HEK293T (cell line): ENCODE data around the gene KRTAP12-1.

Experiments used
- CTCF ChIA-PET: fragments of 350-600 bp; formaldehyde crosslinking; extraction: SDS; loops from one replicate; lab custom pipeline; 2021; ENCODE audit warnings: antibody characterized with exemption, inconsistent platforms; lab: Yijun Ruan, JAX
- POLR2A ChIA-PET: fragments of 350-600 bp; formaldehyde crosslinking; extraction: SDS; loops from one replicate; lab custom pipeline; 2020; ENCODE audit warnings: antibody characterized with exemption, inconsistent platforms; lab: Yijun Ruan, JAX
- DNase-seq: peaks from one replicate; pipeline ENCODE4 v3.0.0; 2012; ENCODE audit warnings: mixed read lengths; ENCODE audit errors: extremely low spot score
- ARNT ChIP-seq: fragments of 450-650 bp; IDR thresholded peaks from 2 replicates; pipeline ENCODE4 v1.6.1; 2017; ENCODE audit warnings: mild to moderate bottlenecking
- BHLHE40 ChIP-seq: fragments of 450-650 bp; IDR thresholded peaks from 2 replicates; pipeline ENCODE4 v1.6.1; 2016; ENCODE audit warnings: mild to moderate bottlenecking, moderate library complexity, borderline replicate concordance
- CTBP1 ChIP-seq: fragments of 450-650 bp; IDR thresholded peaks from 2 replicates; pipeline ENCODE4 v1.6.1; 2016; ENCODE audit warnings: borderline replicate concordance
- ELF4 ChIP-seq: fragments of 450-650 bp; IDR thresholded peaks from 2 replicates; pipeline ENCODE4 v1.6.1; 2017; ENCODE audit warnings: antibody characterized with exemption
- FOXA1 ChIP-seq: fragments of 450-650 bp; IDR thresholded peaks from 2 replicates; pipeline ENCODE4 v1.6.1; 2016; ENCODE audit warnings: mild to moderate bottlenecking
- FOXK2 ChIP-seq: fragments of 450-650 bp; IDR thresholded peaks from 2 replicates; pipeline ENCODE4 v1.6.1; 2016; ENCODE audit warnings: mild to moderate bottlenecking
- FOXM1 ChIP-seq: fragments of 450-650 bp; IDR thresholded peaks from 2 replicates; pipeline ENCODE4 v1.6.1; 2017; ENCODE audit warnings: mild to moderate bottlenecking, borderline replicate concordance
- HDGF ChIP-seq: fragments of 450-650 bp; IDR thresholded peaks from 2 replicates; pipeline ENCODE4 v1.6.1; 2017; ENCODE audit warnings: antibody characterized with exemption, borderline replicate concordance
- L3MBTL2 ChIP-seq: fragments of 450-650 bp; conservative IDR thresholded peaks from 2 replicates; pipeline ENCODE4 v1.6.1; 2016; ENCODE audit warnings: mild to moderate bottlenecking
- LEF1 ChIP-seq: fragments of 450-650 bp; IDR thresholded peaks from 2 replicates; pipeline ENCODE4 v1.6.1; 2017; ENCODE audit warnings: mild to moderate bottlenecking, borderline replicate concordance
- NFRKB ChIP-seq: fragments of 450-650 bp; IDR thresholded peaks from 2 replicates; pipeline ENCODE4 v1.6.1; 2016; ENCODE audit warnings: mild to moderate bottlenecking, moderate library complexity
- PKNOX1 ChIP-seq: fragments of 450-650 bp; IDR thresholded peaks from 2 replicates; pipeline ENCODE4 v1.6.1; 2016
- SP1 ChIP-seq: fragments of 450-650 bp; IDR thresholded peaks from 2 replicates; pipeline ENCODE4 v1.6.1; 2017
- SUZ12 ChIP-seq: fragments of 450-650 bp; IDR thresholded peaks from 2 replicates; pipeline ENCODE4 v1.6.1; 2016; ENCODE audit warnings: mild to moderate bottlenecking
- TARDBP ChIP-seq: fragments of 450-650 bp; IDR thresholded peaks from 2 replicates; pipeline ENCODE4 v1.6.1; 2016
- ZNF384 ChIP-seq: fragments of 450-650 bp; IDR thresholded peaks from 2 replicates; pipeline ENCODE4 v1.6.1; 2016

Gene KRTAP12-1

GRCh38 chr21:44703731-44704635 lies 22.0 kb upstream of the KRTAP12-1 start:
- TF ChIP-seq L3MBTL2 (no peak), FOXK2 (no peak), PKNOX1 (no peak), BHLHE40 (no peak), FOXM1 (no peak), ELF4 (no peak), ARNT (no peak), SUZ12 (no peak), ZNF384 (no peak), SP1 (no peak), HDGF (no peak), CTBP1 (no peak), NFRKB (no peak), TARDBP (no peak), LEF1 (no peak), FOXA1 (no peak)
- CTCF ChIA-PET, result no interaction called here
- no peak for DNase-seq
- POLR2A ChIA-PET, result no interaction called here

GRCh38 chr21:44702973-44703730 lies 21.2 kb upstream of the KRTAP12-1 start:
- no peak for DNase-seq
- ChIA-PET POLR2A (no interaction called here), CTCF (no interaction called here)
- TF ChIP-seq HDGF, result no peak
- no peak for TF ChIP-seq SUZ12
- TF ChIP-seq LEF1, result no peak
- no peak for TF ChIP-seq SP1
- TF ChIP-seq NFRKB, result no peak
- no peak for TF ChIP-seq ZNF384
- TF ChIP-seq ARNT, result no peak
- TF ChIP-seq L3MBTL2, result no peak
- TF ChIP-seq FOXK2, result no peak
- no peak for TF ChIP-seq TARDBP
- TF ChIP-seq FOXA1, result no peak
- no peak for TF ChIP-seq CTBP1
- no peak for TF ChIP-seq ELF4
- no peak for TF ChIP-seq BHLHE40
- TF ChIP-seq PKNOX1, result no peak
- TF ChIP-seq FOXM1, result no peak

- TF ChIP-seq SUZ12, result no peak
- no peak for TF ChIP-seq L3MBTL2
- TF ChIP-seq BHLHE40, result no peak
- no peak for TF ChIP-seq HDGF
- TF ChIP-seq ELF4, result no peak
- no peak for TF ChIP-seq CTBP1
- TF ChIP-seq SP1, result no peak
- no peak for DNase-seq
- POLR2A ChIA-PET, result no interaction called here
- CTCF ChIA-PET, result interaction anchor here (0.5 kb wide), 1 partner anchor 80 kb away, joined by 3 read pairs; no protein-coding TSS in a partner anchor
These were observed 20.4 kb upstream of the KRTAP12-1 start for GRCh38 chr21:44702111-44702972.

- TF ChIP-seq L3MBTL2 (no peak), SUZ12 (no peak), ZNF384 (no peak), BHLHE40 (no peak), LEF1 (no peak), CTBP1 (no peak), FOXM1 (no peak), ELF4 (no peak), SP1 (no peak)
- ChIA-PET POLR2A (no interaction called here), CTCF (interaction anchor here (0.5 kb wide), 1 partner anchor 79 kb away, joined by 3 read pairs; no protein-coding TSS in a partner anchor)
- DNase-seq, result no peak
These were observed 19.6 kb upstream of the KRTAP12-1 start for GRCh38 chr21:44701541-44701940.

GRCh38 chr21:44701023-44701400 lies 19.0 kb upstream of the KRTAP12-1 start:
- CTCF ChIA-PET, result no interaction called here
- no peak for TF ChIP-seq FOXM1
- TF ChIP-seq ZNF384, result no peak
- TF ChIP-seq PKNOX1, result no peak
- TF ChIP-seq L3MBTL2, result no peak
- no peak for TF ChIP-seq FOXK2
- TF ChIP-seq HDGF, result no peak
- no peak for TF ChIP-seq CTBP1
- no peak for TF ChIP-seq SUZ12
- no peak for TF ChIP-seq BHLHE40
- TF ChIP-seq TARDBP, result no peak
- no peak for TF ChIP-seq ELF4
- no peak for TF ChIP-seq SP1
- TF ChIP-seq NFRKB, result no peak
- TF ChIP-seq LEF1, result no peak
- TF ChIP-seq FOXA1, result no peak
- no peak for TF ChIP-seq ARNT
- POLR2A ChIA-PET, result no interaction called here
- no peak for DNase-seq
